H1 (cell line): ENCODE results near the gene GALNT15. TPM values are rescaled to one million over a fixed set of nuclear protein-coding genes. Genes with fewer than 3 reads are reported as not detected.

Experiments used
- CTCF ChIA-PET: fragments of 300-600 bp; sonication (Branson Sonifier 250); formaldehyde crosslinking; loops from one replicate; lab custom pipeline; 2021; ENCODE audit not compliant: partially characterized antibody; lab: Charles Lee
- POLR2A ChIA-PET: fragments of 300-600 bp; sonication (Branson Sonifier 250); formaldehyde crosslinking; loops from one replicate; lab custom pipeline; 2021; ENCODE audit warnings: inconsistent platforms; ENCODE audit not compliant: partially characterized antibody; lab: Charles Lee
- DNase-seq, 2 experiments: peaks; one replicate each; pipeline versions ENCODE4 v3.0.0 to v3.0.0-alpha.2; 2010 to 2022; ENCODE audit warnings: low spot score in 2 of 2, low read depth in 1 of 2, mixed read lengths in 1 of 2
- FAIRE-seq: peaks from 2 replicates; lab custom pipeline; 2011; peaks lifted over from hg19 to GRCh38; lab: Jason Lieb, UNC
- H2AFZ ChIP-seq: 2 replicates; pipeline ENCODE4 v1.8.1; 2012; ENCODE audit warnings: low read length, inconsistent platforms
- H2AK5ac ChIP-seq: 2 replicates; pipeline ENCODE4 v1.6.1; 2013; ENCODE audit warnings: low read depth, low read length
- H2BK120ac ChIP-seq: replicated peaks from 2 replicates; pipeline ENCODE3; 2013; ENCODE audit warnings: low read depth, low read length, inconsistent platforms
- H2BK12ac ChIP-seq: 2 replicates; pipeline ENCODE4 v1.6.1; 2013; ENCODE audit warnings: low read depth, low read length
- H2BK15ac ChIP-seq: 2 replicates; pipeline ENCODE4 v1.6.1; 2013; ENCODE audit warnings: low read length
- H2BK20ac ChIP-seq: 2 replicates; pipeline ENCODE4 v1.6.1; 2013; ENCODE audit warnings: low read length
- H2BK5ac ChIP-seq: 2 replicates; pipeline ENCODE4 v1.6.1; 2013; ENCODE audit warnings: low read depth, low read length
- H3K14ac ChIP-seq: 2 replicates; pipeline ENCODE4 v1.6.1; 2013; ENCODE audit warnings: inconsistent platforms; ENCODE audit not compliant: insufficient read length
- H3K18ac ChIP-seq: 2 replicates; pipeline ENCODE4 v1.6.1; 2013; ENCODE audit warnings: low read length; ENCODE audit errors: extremely low read depth
- H3K23ac ChIP-seq: 2 replicates; pipeline ENCODE4 v1.6.1; 2013; ENCODE audit warnings: inconsistent platforms; ENCODE audit not compliant: insufficient read length
- H3K23me2 ChIP-seq: 2 replicates; pipeline ENCODE4 v1.6.1; 2013; ENCODE audit warnings: low read depth, low read length
- H3K27ac ChIP-seq: 2 replicates; pipeline ENCODE4 v1.6.1; 2011; ENCODE audit warnings: low read depth, low read length, inconsistent platforms
- H3K27me3 ChIP-seq, 4 experiments: replicated peaks in 1 of 4; 1 replicate in 1 of 4; 2 replicates in 3 of 4; pipeline versions ENCODE4 v1.6.1 to v1.8.1; 2011 to 2013; ENCODE audit warnings: low read length in 3 of 4, mild to moderate bottlenecking in 3 of 4, inconsistent platforms in 2 of 4, mixed read lengths in 2 of 4, moderate library complexity in 1 of 4; ENCODE audit not compliant: control insufficient read depth in 3 of 4, insufficient read depth in 3 of 4; ENCODE audit errors: extremely low read depth in 1 of 4
- H3K36me3 ChIP-seq, 4 experiments: 2 replicates each; pipeline versions ENCODE4 v1.6.1 to v1.8.1; 2011 to 2013; ENCODE audit warnings: mild to moderate bottlenecking in 4 of 4, low read length in 3 of 4, moderate library complexity in 2 of 4, control low read depth in 1 of 4, inconsistent platforms in 1 of 4; ENCODE audit not compliant: insufficient read depth in 4 of 4, control insufficient read depth in 2 of 4
- H3K4ac ChIP-seq: replicated peaks from 2 replicates; pipeline ENCODE3; 2013; ENCODE audit warnings: low read length, low read depth, mixed read lengths, inconsistent platforms; ENCODE audit not compliant: insufficient read length
- H3K4me1 ChIP-seq, 4 experiments: replicated peaks in 1 of 4; 1 replicate in 1 of 4; 2 replicates in 3 of 4; pipeline versions ENCODE4 v1.6.1 to v1.8.1; 2011 to 2013; ENCODE audit warnings: low read length in 3 of 4, inconsistent platforms in 2 of 4, mixed read lengths in 1 of 4; ENCODE audit not compliant: insufficient read depth in 4 of 4, control insufficient read depth in 3 of 4
- H3K4me2 ChIP-seq, 2 experiments: 2 replicates each; pipeline versions ENCODE4 v1.6.1 to v1.8.1; 2011 to 2013; ENCODE audit warnings: low read depth in 2 of 2, low read length in 2 of 2, control low read depth in 1 of 2, inconsistent platforms in 1 of 2, mild to moderate bottlenecking in 1 of 2; ENCODE audit not compliant: insufficient read depth in 1 of 2
- H3K4me3 ChIP-seq, 4 experiments: fragments of 200-600, 300-600 bp in 1 of 4; sonication (generic), shearing (Covaris generic), sonication (Bioruptor Twin) in 1 of 4; 2 replicates each; pipeline versions ENCODE4 v1.5.1 to v1.8.1; 2011 to 2016; ENCODE audit warnings: low read length in 4 of 4, low read depth in 3 of 4, control low read depth in 2 of 4, inconsistent platforms in 2 of 4, mild to moderate bottlenecking in 2 of 4, mixed read lengths in 1 of 4, moderate library complexity in 1 of 4; ENCODE audit not compliant: insufficient read depth in 2 of 4; ENCODE audit errors: extremely low read depth in 1 of 4
- H3K56ac ChIP-seq: replicated peaks from 2 replicates; pipeline ENCODE3; 2013; ENCODE audit warnings: low read depth, mild to moderate bottlenecking, mixed read lengths, low read length, inconsistent platforms; ENCODE audit not compliant: insufficient read length
- H3K79me1 ChIP-seq: 2 replicates; pipeline ENCODE4 v1.6.1; 2013; ENCODE audit warnings: low read depth, low read length, control low read depth
- H3K79me2 ChIP-seq, 2 experiments: 2 replicates each; pipeline versions ENCODE4 v1.6.1 to v1.8.1; 2012 to 2013; ENCODE audit warnings: low read length in 2 of 2, mild to moderate bottlenecking in 2 of 2, inconsistent platforms in 1 of 2; ENCODE audit not compliant: insufficient read depth in 2 of 2, control insufficient read depth in 1 of 2
- H3K9ac ChIP-seq, 4 experiments: replicated peaks in 1 of 4; 1 replicate in 1 of 4; 2 replicates in 3 of 4; pipeline versions ENCODE4 v1.6.1 to v1.8.1; 2011 to 2013; ENCODE audit warnings: low read depth in 3 of 4, low read length in 3 of 4, control low read depth in 2 of 4, mild to moderate bottlenecking in 2 of 4, moderate library complexity in 2 of 4, inconsistent platforms in 1 of 4; ENCODE audit errors: extremely low read depth in 1 of 4
- H3K9me3 ChIP-seq, 2 experiments: 2 replicates each; pipeline versions ENCODE4 v1.6.1 to v1.8.1; 2012 to 2013; ENCODE audit warnings: mild to moderate bottlenecking in 2 of 2, moderate library complexity in 2 of 2, control low read depth in 1 of 2, inconsistent platforms in 1 of 2, low read depth in 1 of 2, low read length in 1 of 2, mixed read lengths in 1 of 2; ENCODE audit not compliant: insufficient read depth in 2 of 2
- H4K20me1 ChIP-seq, 2 experiments: replicated peaks in 1 of 2; 2 replicates each; pipeline versions ENCODE3 to v1.8.1; 2011 to 2013; ENCODE audit warnings: inconsistent platforms in 2 of 2, low read length in 2 of 2, mild to moderate bottlenecking in 1 of 2; ENCODE audit not compliant: insufficient read depth in 2 of 2, control insufficient read depth in 1 of 2
- H4K5ac ChIP-seq: 2 replicates; pipeline ENCODE4 v1.6.1; 2013; ENCODE audit warnings: low read length, low read depth, mixed read lengths, inconsistent platforms; ENCODE audit not compliant: insufficient read length
- H4K8ac ChIP-seq: 2 replicates; pipeline ENCODE4 v1.8.0; 2013; ENCODE audit warnings: mild to moderate bottlenecking, moderate library complexity, low read length, inconsistent platforms; ENCODE audit not compliant: insufficient read depth; ENCODE audit errors: extremely low read depth
- H4K91ac ChIP-seq: replicated peaks from 2 replicates; pipeline ENCODE3; 2013; ENCODE audit warnings: low read length, mixed read lengths, inconsistent platforms; ENCODE audit not compliant: insufficient read length
- ASH2L ChIP-seq: fragments of 200-600, 300-600 bp; sonication (generic); IDR thresholded peaks from one replicate; pipeline ENCODE4 v1.7.1; 2017; ENCODE audit warnings: low read length
- BCL11A ChIP-seq, 2 experiments: IDR thresholded peaks; one replicate each; pipeline ENCODE4 v1.6.1; 2011; ENCODE audit warnings: low read depth in 2 of 2, low read length in 2 of 2, mild to moderate bottlenecking in 2 of 2
- CHD2 ChIP-seq: IDR thresholded peaks from 2 replicates; pipeline ENCODE4 v1.6.1; 2012; ENCODE audit warnings: low read length, improper control_type of control experiment
- CREB1 ChIP-seq: IDR thresholded peaks from 2 replicates; pipeline ENCODE4 v1.6.1; 2012; ENCODE audit warnings: inconsistent platforms
- EGR1 ChIP-seq: IDR thresholded peaks from 2 replicates; pipeline ENCODE4 v1.6.1; 2011; ENCODE audit warnings: low read depth, low read length, borderline replicate concordance
- EZH2 ChIP-seq: fragments of 200-600 bp; sonication (generic); IDR thresholded peaks from 2 replicates; pipeline ENCODE4 v1.7.1; 2012; ENCODE audit warnings: low read depth, mild to moderate bottlenecking, moderate library complexity, low read length, inconsistent platforms; ENCODE audit not compliant: severe bottlenecking
- JUN ChIP-seq: IDR thresholded peaks from 2 replicates; pipeline ENCODE4 v1.6.1; 2011; ENCODE audit warnings: low read depth, mild to moderate bottlenecking, improper control_type of control experiment, low read length
- NRF1 ChIP-seq: IDR thresholded peaks from 2 replicates; pipeline ENCODE4 v1.6.1; 2011; ENCODE audit warnings: mild to moderate bottlenecking, low read depth, low read length, improper control_type of control experiment
- POLR2A ChIP-seq, 2 experiments: IDR thresholded peaks; 1 replicate in 1 of 2; 2 replicates in 1 of 2; pipeline ENCODE4 v1.6.1; 2011; ENCODE audit warnings: low read depth in 2 of 2, low read length in 2 of 2, mild to moderate bottlenecking in 2 of 2; ENCODE audit errors: control extremely low read depth in 1 of 2
- POLR2AphosphoS5 ChIP-seq: IDR thresholded peaks from 2 replicates; pipeline ENCODE4 v1.6.1; 2011; ENCODE audit warnings: low read depth, low read length
- RXRA ChIP-seq: IDR thresholded peaks from 2 replicates; pipeline ENCODE4 v1.6.1; 2011; ENCODE audit warnings: low read depth, mild to moderate bottlenecking, low read length, moderate library complexity; ENCODE audit not compliant: insufficient read depth
- SAP30 ChIP-seq: fragments of 300-600 bp; sonication (generic); IDR thresholded peaks from 2 replicates; pipeline ENCODE4 v1.7.1; 2012; ENCODE audit warnings: low read length, moderate library complexity, mild to moderate bottlenecking, inconsistent platforms; ENCODE audit not compliant: insufficient read depth, insufficient replicate concordance
- SRF ChIP-seq: IDR thresholded peaks from 2 replicates; pipeline ENCODE4 v1.6.1; 2011; ENCODE audit warnings: mild to moderate bottlenecking, low read depth, low read length, moderate library complexity
- TAF1 ChIP-seq: IDR thresholded peaks from 2 replicates; pipeline ENCODE4 v1.6.1; 2011; ENCODE audit warnings: mild to moderate bottlenecking, low read depth, low read length
- USF2 ChIP-seq: IDR thresholded peaks from 2 replicates; pipeline ENCODE4 v1.6.1; 2011; ENCODE audit warnings: low read length, improper control_type of control experiment
- WGBS, 2 experiments: shearing (Covaris generic) in 1 of 2; methylation state at CpG; one replicate each; pipeline versions ENCODE4 v1.1.6 to v1.1.7; 2013 to 2015; ENCODE audit warnings: low lambda C conversion rate in 2 of 2, mixed read lengths in 2 of 2, inconsistent platforms in 1 of 2, low coverage in 1 of 2, missing lambda C conversion rate in 1 of 2; ENCODE audit not compliant: insufficient replicate concordance in 2 of 2, insufficient coverage in 1 of 2, insufficient read length in 1 of 2; ENCODE audit errors: extremely low coverage in 1 of 2, missing lambda C conversion rate in 1 of 2; 5-methylcytosine and 5-hydroxymethylcytosine counted together
- polyA plus RNA-seq, 7 experiments: library from polyadenylated mRNA; depleted of rRNA in 3 of 7; stranded (reverse) in 5 of 7; unstranded in 2 of 7; fragments of >200 nt in 5 of 7; fragments of 200-250 nt in 2 of 7; gene quantifications; 1 replicate in 5 of 7; 2 replicates in 1 of 7; 4 replicates in 1 of 7; pipeline versions ENCODE4 v1.2.1 to v1.2.3, GENCODE V29; 2011 to 2013; ENCODE audit warnings: missing spikeins in 2 of 7, mixed read lengths in 2 of 7
- total RNA-seq: library from RNA; stranded (reverse); fragmentation: NEBNext Ultra II Directional; extraction: Animal tissue kit (Norgen Biotek cat#: 25700); gene quantifications from 2 replicates; pipeline ENCODE4 v1.2.1, GENCODE V29; 2021

GALNT15 gene
- total and polyA plus RNA-seq, 2 of the 8 experiments (the other 6 are each of a cell fraction or from before 2014, with no cell fraction given) = 0.02 TPM; not detected in 1

GRCh38 chr3:16277471-16277870, 103.0 kb downstream of the GALNT15 start:
- H3K79me2 ChIP-seq = no peaks in the 10 kb centered on the region
- no peak overlapping the region for H3K56ac ChIP-seq
- no peaks in the 10 kb centered on the region for H3K9me3 ChIP-seq
- DNase-seq (no peak), FAIRE-seq (no peak)
- no peak overlapping the region for H3K27ac ChIP-seq
- H2AK5ac ChIP-seq = no peak overlapping the region
- H3K4me3 ChIP-seq = no peak overlapping the region
- H2AFZ ChIP-seq = no peak overlapping the region
- no peak overlapping the region for H2BK5ac ChIP-seq
- ChIA-PET CTCF (interaction anchor here (1.0 to 1.1 kb wide), 3 partner anchors 10 to 13 kb away, joined by 3 read pairs; no protein-coding TSS in a partner anchor), POLR2A (no interaction called here)
- no peak overlapping the region for H3K9ac ChIP-seq
- no peak overlapping the region for H3K14ac ChIP-seq
- H3K27me3 ChIP-seq = peaks cover 0 to 1% (median 0%) of the 10 kb centered on the region in 4 experiments; a peak in 1 of 7 replicates
- no peaks in the 10 kb centered on the region for H3K23me2 ChIP-seq
- no peak overlapping the region for H3K4me2 ChIP-seq
- peaks cover 0 to 32% (median 4%) of the 10 kb centered on the region in 4 experiments; a peak in 4 of 8 replicates for H3K36me3 ChIP-seq
- H3K18ac ChIP-seq = no peak overlapping the region
- no peak overlapping the region for H2BK12ac ChIP-seq
- H4K20me1 ChIP-seq = peaks cover 0 to 2% of the 10 kb centered on the region in 2 experiments
- no peak overlapping the region for H3K4ac ChIP-seq
- WGBS, 2 experiments = 88% methylated on average over 3 of the region's 3 CpGs; no CpG with 5 or more reads in 1 of the 2 experiments
- no peak overlapping the region for H4K91ac ChIP-seq
- H3K79me1 ChIP-seq = no peaks in the 10 kb centered on the region
- no peak overlapping the region for H3K23ac ChIP-seq
- H4K5ac ChIP-seq = no peak overlapping the region
- H2BK20ac ChIP-seq = no peak overlapping the region
- H3K4me1 ChIP-seq = no peaks in the 10 kb centered on the region
- H2BK120ac ChIP-seq = no peak overlapping the region
- H2BK15ac ChIP-seq = no peak overlapping the region
- no peak overlapping the region for H4K8ac ChIP-seq
- TF ChIP-seq POLR2A (IDR thresholded peaks at IDR 0.05; ENCODE audit: control extremely low read depth in 1 of 2, low read depth in 2 of 2, low read length in 2 of 2) (no peak), EGR1 (no peak), SAP30 (no peak), ASH2L (no peak), SRF (no peak), BCL11A (IDR thresholded peaks at IDR 0.05; ENCODE audit: low read depth in 2 of 2, low read length in 2 of 2) (no peak), JUN (no peak), NRF1 (no peak), USF2 (no peak), TAF1 (no peak), RXRA (no peak), POLR2AphosphoS5 (no peak), CREB1 (no peak), EZH2 (no peak), CHD2 (no peak)
